HG03103 (cell line): ENCODE data around the gene HOXB9.

Experiments used
- ATAC-seq: cut with Tn5 transposase; IDR thresholded peaks from one replicate; pipeline ENCODE4 v1.9.1; 2021; ENCODE audit warnings: low read depth; ENCODE audit not compliant: unreplicated experiment

HOXB9 gene

DNA sequence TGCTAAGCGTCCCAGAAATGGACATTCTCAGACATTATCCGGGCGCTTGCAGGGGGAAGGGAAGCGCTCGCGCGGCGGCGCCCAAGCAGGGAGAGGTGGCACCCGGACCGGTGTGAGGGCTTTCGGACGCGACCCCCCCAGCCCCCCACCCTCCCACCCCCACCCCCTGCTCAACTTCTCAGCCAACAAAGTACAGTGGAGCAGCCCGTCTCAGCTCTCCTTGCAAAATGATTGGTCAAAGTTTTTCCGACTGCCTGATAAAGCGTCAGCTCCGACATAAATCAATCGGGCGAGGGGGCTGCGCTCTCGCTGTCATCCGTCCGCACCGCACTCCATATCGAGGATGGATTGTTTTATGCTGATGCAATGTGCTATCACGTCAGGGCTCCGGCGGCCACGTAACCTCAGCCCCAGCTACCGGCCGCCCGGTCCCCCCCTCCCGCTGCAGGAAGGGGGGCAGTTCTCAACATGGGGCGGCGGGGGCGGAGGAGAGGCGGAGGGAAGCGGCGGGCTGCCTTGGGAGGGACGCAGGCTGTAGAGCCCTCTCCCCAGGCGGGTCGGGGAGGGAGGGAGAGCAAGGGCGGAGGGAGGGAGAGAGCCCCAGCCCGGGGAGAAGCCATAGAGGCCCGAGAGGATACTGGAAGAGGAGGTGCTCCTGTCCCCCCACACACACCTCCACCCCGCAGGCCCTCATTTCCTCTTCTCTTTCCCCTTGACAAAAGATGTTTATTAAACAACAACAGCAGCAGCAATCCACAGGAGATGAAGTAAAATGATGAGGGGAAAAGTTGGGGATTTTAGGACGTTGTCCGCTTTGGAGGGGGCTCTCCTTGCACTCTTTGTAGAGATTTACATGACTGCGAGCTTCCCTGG, at the start of gene HOXB9:
Gene HOXB9, minus strand, starts transcription at position 114 of the 873 bp plus-strand sequence. Its CDS starts 89 bp downstream, at position 25.
- ATAC-seq: no peak

DNA sequence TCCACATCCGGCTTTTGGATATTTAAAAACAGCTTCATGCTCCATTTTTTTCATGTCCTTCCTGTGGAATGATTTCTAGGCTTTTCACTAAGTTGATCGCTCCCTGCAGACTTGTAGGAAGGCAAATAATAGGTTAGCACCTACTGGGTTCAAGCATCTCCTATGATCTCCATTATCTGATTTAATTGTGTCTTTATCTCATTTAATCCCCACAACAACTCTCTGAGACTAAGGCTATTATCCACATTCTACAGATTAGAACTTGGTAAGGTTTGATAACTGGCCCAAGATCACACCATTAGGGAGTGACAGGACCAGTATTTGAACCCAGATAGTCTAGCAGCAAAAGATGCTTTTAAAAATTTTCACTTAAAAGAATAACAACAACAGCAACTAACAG, 46.2 kb upstream of the HOXB9 start:
- no peak for ATAC-seq

- ATAC-seq: no peak
Measured at GRCh38 chr17:48671697-48672171, 45.6 kb upstream of the HOXB9 start.

DNA sequence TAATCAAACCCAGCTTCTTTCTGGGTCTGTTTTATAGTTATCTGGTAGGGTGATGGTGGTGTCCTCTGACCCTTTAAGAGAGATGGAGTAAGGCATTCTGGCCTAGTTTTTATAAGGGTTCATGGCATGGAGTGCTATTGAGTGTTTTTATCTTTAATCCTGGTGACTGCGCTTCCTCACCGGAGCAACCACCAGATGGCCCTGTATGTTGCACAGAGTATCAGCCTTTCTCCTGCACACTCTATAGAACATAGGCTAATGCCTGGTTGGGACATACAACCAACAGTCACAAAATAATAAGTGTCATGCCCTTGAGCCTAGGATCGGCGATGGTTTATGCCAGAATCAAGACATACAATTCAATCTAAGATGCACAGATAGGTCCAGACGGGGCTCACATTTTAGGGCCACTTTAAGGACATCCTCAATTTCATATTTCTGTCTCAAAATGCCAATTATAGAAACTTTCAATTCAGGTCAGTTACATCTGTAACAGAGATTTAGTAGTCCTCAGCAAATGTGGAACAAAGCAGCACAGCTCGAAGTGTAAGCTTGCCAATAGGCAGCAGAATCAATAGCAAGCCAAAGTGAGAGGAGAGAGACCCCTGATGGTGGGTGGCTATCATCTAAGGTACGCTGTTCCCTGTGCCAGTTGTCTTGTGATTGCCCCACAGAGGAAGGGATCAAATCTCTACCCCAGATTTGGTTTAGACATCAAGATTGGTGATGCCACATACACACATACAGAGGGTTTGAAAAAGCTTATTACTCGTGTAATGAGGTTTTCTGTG, 37.2 kb upstream of the HOXB9 start:
- ATAC-seq: no peak

GRCh38 chr17:48655913-48656312, 29.8 kb upstream of the HOXB9 start:
- no peak for ATAC-seq

GRCh38 chr17:48649741-48650140, 23.6 kb upstream of the HOXB9 start:
- no peak for ATAC-seq

- no peak for ATAC-seq
Measured at GRCh38 chr17:48647963-48648245, 21.7 kb upstream of the HOXB9 start.

- no peak for ATAC-seq
Measured at GRCh38 chr17:48647103-48647962, 21.2 kb upstream of the HOXB9 start.

GRCh38 chr17:48646183-48647102, 20.3 kb upstream of the HOXB9 start:
- no peak for ATAC-seq

DNA sequence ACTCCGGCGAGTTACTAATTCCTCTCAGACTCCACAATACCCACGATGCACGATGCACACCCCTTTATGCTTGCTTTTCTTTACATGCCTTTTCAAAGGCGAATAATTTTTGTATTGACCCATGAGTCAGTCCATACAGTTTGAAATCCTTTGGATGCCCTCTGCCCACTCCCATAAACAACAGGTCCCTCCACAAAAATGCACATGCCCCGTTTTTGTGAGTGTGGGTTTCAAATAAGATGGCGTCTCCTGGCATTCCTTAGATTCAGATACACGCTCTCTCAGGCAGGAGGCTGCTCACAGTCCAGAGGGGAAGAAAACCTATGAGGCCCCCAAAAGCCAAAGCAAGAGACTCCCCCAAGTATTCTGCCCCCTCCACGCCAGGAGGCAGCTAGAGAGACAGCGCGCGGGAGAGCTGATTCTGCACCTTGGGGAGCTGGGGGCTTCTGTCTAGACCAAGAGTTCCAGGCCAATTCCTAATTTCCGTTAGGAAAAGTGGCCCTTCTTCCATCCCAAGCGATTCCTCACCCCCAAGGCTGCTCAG, 19.6 kb upstream of the HOXB9 start:
- ATAC-seq: no peak

- ATAC-seq: no peak
Measured at GRCh38 chr17:48644910-48645557, 18.9 kb upstream of the HOXB9 start.

DNA sequence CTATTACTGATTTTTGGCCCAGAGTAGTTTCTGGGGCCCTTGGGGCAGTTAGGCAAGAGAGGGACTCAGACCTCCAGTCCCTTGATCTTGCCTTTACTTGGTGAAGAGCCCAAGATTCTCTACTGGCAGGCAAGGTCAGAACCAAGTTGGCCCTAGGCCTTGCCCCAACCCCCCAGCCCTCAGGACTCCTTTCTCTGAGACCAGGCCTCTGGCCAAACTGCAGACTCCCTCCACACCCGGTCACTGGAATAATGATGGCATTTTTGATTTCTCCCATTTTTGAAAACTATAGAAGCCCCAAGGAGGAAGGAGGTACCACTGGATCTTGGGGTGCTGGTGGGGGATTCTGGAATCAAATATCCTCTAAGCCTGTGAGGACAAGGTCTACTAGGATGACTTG, 18.0 kb upstream of the HOXB9 start:
- no peak for ATAC-seq

DNA sequence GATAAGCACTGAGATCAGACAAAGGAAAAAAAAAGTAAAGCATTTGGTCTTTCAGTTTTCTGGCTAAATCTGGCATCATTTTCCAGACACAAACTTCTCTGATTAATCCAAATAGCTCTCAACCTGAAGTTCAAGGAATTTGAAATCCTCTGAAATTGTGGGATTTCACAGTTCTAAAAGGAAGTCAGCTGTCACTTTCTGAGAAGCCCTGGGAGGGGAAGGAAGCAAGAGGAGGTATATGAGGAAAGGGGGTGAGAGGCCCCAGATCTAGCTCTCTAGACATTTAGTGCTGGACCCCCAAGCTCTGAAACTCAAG, 17.5 kb upstream of the HOXB9 start:
- no peak for ATAC-seq

GRCh38 chr17:48642843-48643696, 16.9 kb upstream of the HOXB9 start:
- no peak for ATAC-seq

DNA sequence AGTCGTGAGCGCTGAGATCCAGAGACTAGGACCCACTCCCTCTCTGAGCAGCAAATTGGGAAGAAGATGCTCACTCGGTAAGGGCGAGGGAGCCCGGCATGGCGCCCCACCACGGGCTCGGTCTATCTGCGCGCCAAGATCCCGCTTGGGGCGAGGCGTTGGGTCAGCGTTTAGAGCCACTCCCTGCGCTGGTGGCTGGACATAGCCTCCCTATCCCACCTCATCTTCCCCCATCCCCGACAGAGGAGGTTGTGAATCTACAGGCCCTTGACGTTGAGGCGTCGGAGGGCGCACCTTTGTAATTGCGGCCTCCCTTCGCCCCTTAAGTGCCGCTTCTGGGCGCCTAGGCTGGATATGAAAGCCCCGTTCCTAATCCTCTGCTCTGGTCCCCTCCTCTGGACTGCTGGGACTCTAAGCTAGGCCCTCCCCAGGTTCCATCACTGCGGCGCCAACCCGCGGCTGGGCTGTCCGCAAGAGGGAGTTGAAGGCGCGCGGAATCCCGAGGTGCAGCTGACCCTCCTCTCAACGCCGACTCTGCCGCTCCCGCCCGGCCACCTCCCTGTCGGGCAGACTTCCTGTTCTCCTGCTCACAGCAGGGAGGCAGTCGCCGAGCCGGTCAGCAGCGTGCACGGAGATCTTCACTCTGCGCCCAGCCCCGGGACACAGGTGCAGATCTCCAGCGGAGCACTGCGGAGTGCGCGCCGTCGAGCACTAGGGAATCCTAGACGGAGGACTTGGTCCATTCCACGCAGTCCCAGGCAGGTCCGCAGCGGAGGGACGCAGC, 16.1 kb upstream of the HOXB9 start:
- no peak for ATAC-seq

GRCh38 chr17:48641541-48642058, 15.4 kb upstream of the HOXB9 start:
- no peak for ATAC-seq

- no peak for ATAC-seq
Measured at GRCh38 chr17:48640858-48641180, 14.7 kb upstream of the HOXB9 start.
